ENCODE measurements around the gene PPP4R3A. TPM values are rescaled to one million over a fixed set of nuclear protein-coding genes. Genes with fewer than 3 reads are reported as not detected.
"Not testable (repeated sequence)": the region's sequence is repeated elsewhere in the genome, so short reads cannot be mapped to it uniquely, and the experiment has no call there.

The PPP4R3A gene
- 10 to 100 TPM; 92.4 to 96.4 TPM for total RNA-seq

- peaks cover 29% of the 10 kb centered on the region for H3K36me3 Mint-ChIP-seq
- intact Hi-C loops (cut with micrococcal nuclease) = loop anchor here (1.0 to 10.0 kb wide), 7 partner anchors 16 to 611 kb away; partner anchors contain the start of genes CPSF2, NDUFB1, TC2N and TRIP11
- H3K4me1 Mint-ChIP-seq (ENCODE audit: low read depth) = peaks cover 20% of the 10 kb centered on the region
- ChIA-PET CTCF (interaction anchor here (0.7 to 2.9 kb wide), 2 partner anchors 187 to 487 kb away, joined by 3 to 10 read pairs; no protein-coding TSS in a partner anchor), POLR2A (interaction anchor here (0.6 to 2.2 kb wide), 9 partner anchors 9 to 611 kb away, joined by 3 to 10 read pairs (median 4); partner anchors contain the start of genes CPSF2 and NDUFB1)
- H3K27ac Mint-ChIP-seq = peak within 1 kb of the TSS; percentile 95
- no peaks in the 10 kb centered on the region for H3K9me3 Mint-ChIP-seq
- peak; percentile 96 for DNase-seq
- H3K4me3 Mint-ChIP-seq = peak within 1 kb of the TSS; percentile 94
- no peaks in the 10 kb centered on the region for H3K27me3 Mint-ChIP-seq
These were observed at the start of gene PPP4R3A for GRCh38 chr14:91510171-91511042. PPP4R3A (minus strand) TSS chr14:91510310; CDS start chr14:91509647, 663 bp downstream.

DNA sequence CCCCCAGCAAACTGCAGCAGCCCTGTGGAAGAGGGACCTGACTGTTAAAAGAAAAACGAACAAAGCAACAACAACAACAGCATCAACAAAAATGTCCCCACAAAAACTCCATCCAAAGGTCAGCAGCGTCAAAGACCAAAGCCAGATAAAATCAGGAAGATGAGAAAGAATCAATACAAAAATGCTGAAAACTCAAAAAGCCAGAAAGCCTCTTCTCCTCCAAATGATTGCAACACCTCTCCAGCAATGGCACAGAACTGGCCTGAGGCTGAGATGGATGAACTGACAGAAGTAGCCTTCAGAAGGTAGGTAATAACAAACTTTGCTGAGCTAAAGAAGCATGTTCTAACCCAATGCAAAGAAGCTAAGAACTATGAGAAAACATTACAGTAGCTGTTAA, 45.4 kb upstream of the PPP4R3A start:
- intact Hi-C loops (cut with micrococcal nuclease) = no loop called here
- ChIA-PET CTCF (no interaction called here), POLR2A (no interaction called here)
- DNase-seq = no peak
- Mint-ChIP-seq H3K9me3 (peaks cover 6% of the 10 kb centered on the region), H3K4me1 (ENCODE audit: low read depth) (no peaks in the 10 kb centered on the region), H3K27me3 (no peaks in the 10 kb centered on the region), H3K27ac (no peak overlapping the region), H3K36me3 (no peaks in the 10 kb centered on the region), H3K4me3 (no peak overlapping the region)

DNA sequence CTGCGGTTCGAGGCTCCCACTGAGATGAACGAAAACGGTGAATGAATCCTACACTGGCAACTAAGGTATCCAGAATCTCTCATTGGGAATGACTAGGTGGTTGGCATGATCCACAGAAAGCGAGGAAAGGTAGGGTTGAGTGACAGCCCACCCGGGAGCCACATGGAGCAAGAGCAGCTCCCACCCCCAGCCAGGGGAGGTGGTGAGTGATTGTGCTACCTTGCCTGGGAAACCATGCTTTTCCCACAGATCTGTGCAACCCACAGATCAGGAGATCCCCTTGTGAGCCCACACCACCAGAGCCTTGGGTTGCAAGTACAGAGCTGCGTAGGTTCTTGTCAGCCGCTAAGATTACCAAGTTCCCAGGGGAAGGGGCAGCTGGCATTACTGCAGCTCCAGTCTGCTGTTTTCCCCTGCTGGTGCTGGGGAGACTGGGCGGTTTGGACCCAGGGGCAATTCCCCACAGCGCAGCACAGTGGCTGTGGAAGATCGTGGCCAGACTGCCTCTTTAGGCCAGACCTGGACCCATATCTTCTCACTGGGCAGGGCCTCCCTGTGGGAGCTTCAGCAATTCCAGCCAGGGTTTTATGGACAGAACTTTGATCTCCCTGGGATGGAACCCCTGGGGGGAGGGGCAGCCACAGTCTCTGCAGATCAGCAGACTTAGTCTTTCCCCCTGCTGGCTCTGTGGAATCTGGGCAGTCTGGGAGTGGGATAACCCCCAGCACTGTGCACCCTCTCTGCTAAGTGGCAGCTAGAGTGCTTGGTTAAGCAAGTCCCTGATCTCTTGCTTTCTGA, 44.6 kb upstream of the PPP4R3A start:
- no peaks in the 10 kb centered on the region for H3K27me3 Mint-ChIP-seq
- H3K36me3 Mint-ChIP-seq = no peaks in the 10 kb centered on the region
- no peaks in the 10 kb centered on the region for H3K4me1 Mint-ChIP-seq (ENCODE audit: low read depth)
- intact Hi-C loops (cut with micrococcal nuclease) = no loop called here
- ChIA-PET CTCF (no interaction called here), POLR2A (no interaction called here)
- no peak overlapping the region for H3K27ac Mint-ChIP-seq
- DNase-seq = no peak
- no peak overlapping the region for H3K4me3 Mint-ChIP-seq
- H3K9me3 Mint-ChIP-seq = peaks cover 6% of the 10 kb centered on the region

GRCh38 chr14:91548108-91548507, 38.0 kb upstream of the PPP4R3A start:
- CTCF ChIA-PET = no interaction called here
- no peaks in the 10 kb centered on the region for H3K27me3 Mint-ChIP-seq

DNA sequence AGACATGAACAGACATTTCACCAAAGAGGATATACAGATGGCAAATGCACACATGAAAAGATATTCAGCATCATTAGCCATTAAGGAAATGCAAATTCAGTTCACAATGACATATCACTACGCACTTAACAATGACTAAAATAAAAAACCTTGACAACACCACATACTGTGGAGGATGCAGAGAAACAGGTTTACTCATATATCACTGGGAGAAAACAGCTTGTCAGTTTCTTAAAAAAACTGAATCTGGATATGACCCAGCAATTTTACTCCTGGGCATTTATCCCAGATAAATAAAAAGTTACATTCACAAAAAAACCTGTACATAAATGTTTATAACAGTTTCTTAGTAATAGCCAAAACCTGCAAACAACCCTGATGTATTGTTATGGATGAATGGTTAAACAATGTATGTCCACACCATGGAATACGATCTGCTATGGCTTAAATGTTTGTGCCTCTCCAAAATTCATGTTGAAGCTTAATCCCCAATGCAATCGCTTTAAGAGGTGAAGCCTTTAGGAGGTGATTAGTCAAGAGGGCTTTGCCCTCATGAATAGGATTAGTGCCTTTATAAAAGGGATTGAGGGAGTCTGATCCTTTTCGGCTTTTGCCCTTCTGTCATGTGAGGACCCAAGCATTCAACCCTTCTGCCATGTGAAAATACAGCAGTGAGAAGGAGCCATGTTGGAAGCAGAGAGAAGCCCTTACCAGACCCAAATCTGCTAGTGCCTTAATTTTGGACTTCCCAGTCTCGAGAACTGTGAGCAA, 36.0 kb upstream of the PPP4R3A start:
- Mint-ChIP-seq H3K36me3 (peaks cover 1% of the 10 kb centered on the region), H3K27ac (no peak overlapping the region), H3K4me1 (ENCODE audit: low read depth) (no peaks in the 10 kb centered on the region), H3K4me3 (no peak overlapping the region), H3K9me3 (peaks cover 15% of the 10 kb centered on the region), H3K27me3 (no peaks in the 10 kb centered on the region)
- no peak for DNase-seq
- ChIA-PET CTCF (no interaction called here), POLR2A (no interaction called here)
- intact Hi-C loops (cut with micrococcal nuclease) = no loop called here

More at GRCh38 chr14:91548108-91548507, 38.0 kb upstream of the PPP4R3A start:
- H3K36me3 Mint-ChIP-seq = no peaks in the 10 kb centered on the region
- POLR2A ChIA-PET = no interaction called here
- no peaks in the 10 kb centered on the region for H3K4me1 Mint-ChIP-seq (ENCODE audit: low read depth)
- no peak overlapping the region for H3K27ac Mint-ChIP-seq
- H3K4me3 Mint-ChIP-seq = no peak overlapping the region
- H3K9me3 Mint-ChIP-seq = peaks cover 1% of the 10 kb centered on the region
- intact Hi-C loops (cut with micrococcal nuclease) = no loop called here
- DNase-seq = no peak

GRCh38 chr14:91545204-91545603, 35.1 kb upstream of the PPP4R3A start:
- Mint-ChIP-seq H3K36me3 (peaks cover 1% of the 10 kb centered on the region), H3K4me3 (no peak overlapping the region), H3K27me3 (peaks cover 2% of the 10 kb centered on the region), H3K9me3 (peaks cover 22% of the 10 kb centered on the region), H3K27ac (no peak overlapping the region), H3K4me1 (ENCODE audit: low read depth) (no peaks in the 10 kb centered on the region)
- intact Hi-C loops (cut with micrococcal nuclease) = no loop called here
- CTCF ChIA-PET = no interaction called here
- POLR2A ChIA-PET = no interaction called here
- no peak for DNase-seq

DNA sequence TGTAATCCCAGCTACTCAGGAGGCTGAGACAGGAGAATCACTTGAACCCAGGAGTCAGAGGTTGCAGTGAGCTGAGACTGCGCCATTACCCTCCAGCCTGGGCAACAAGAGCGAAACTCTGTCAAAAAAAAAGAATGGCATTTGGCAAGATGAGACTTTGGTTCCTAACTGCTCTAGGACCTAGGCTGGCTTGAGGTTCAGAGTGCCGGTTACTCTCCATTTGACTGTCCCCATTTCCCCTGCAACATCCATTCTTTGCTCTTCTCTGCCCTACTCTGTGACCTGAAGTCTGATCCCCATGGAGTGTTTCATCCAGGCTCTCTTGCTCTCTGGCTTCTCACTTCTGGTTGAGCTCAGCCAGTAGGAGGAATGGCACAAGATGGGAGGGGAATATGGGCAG, 26.2 kb upstream of the PPP4R3A start:
- no peak overlapping the region for H3K27ac Mint-ChIP-seq
- peaks cover 5% of the 10 kb centered on the region for H3K27me3 Mint-ChIP-seq
- ChIA-PET POLR2A (no interaction called here), CTCF (no interaction called here)
- intact Hi-C loops (cut with micrococcal nuclease) = no loop called here
- peaks cover 4% of the 10 kb centered on the region for H3K36me3 Mint-ChIP-seq
- no peak for DNase-seq
- H3K4me3 Mint-ChIP-seq = no peak overlapping the region
- no peaks in the 10 kb centered on the region for H3K4me1 Mint-ChIP-seq (ENCODE audit: low read depth)
- H3K9me3 Mint-ChIP-seq = peaks cover 9% of the 10 kb centered on the region

DNA sequence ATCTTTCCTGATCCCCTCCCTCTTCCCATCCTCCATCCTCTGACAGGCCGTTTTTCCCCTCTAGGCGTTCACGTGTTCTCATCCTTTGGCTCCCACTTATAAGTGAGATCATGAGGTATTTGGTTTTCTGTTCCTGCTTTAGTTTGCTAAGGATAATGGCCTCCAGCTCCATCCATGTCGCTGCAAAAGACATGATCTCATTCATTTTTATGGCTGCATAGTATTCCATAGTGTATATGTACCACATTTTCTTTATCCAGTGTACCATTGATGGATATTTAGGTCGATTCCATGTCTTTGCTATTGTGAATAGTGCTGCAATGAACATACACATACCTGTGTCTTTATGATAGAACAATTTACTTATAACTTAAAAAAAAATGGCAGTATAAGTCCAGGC, 23.9 kb upstream of the PPP4R3A start:
- POLR2A ChIA-PET; H3K9me3 Mint-ChIP-seq; H3K36me3 Mint-ChIP-seq; intact Hi-C loops (cut with micrococcal nuclease); H3K27me3 Mint-ChIP-seq; H3K4me3 Mint-ChIP-seq; H3K4me1 Mint-ChIP-seq (ENCODE audit: low read depth); H3K27ac Mint-ChIP-seq; DNase-seq: not testable (repeated sequence)
- CTCF ChIA-PET = interaction anchor here (0.6 kb wide), 1 partner anchor 371 kb away, joined by 3 read pairs; no protein-coding TSS in a partner anchor

GRCh38 chr14:91533623-91534022, 23.5 kb upstream of the PPP4R3A start:
- no peak overlapping the region for H3K27ac Mint-ChIP-seq
- H3K36me3 Mint-ChIP-seq = peaks cover 2% of the 10 kb centered on the region
- no peaks in the 10 kb centered on the region for H3K9me3 Mint-ChIP-seq
- ChIA-PET CTCF (interaction anchor here (0.6 kb wide), 1 partner anchor 372 kb away, joined by 3 read pairs; no protein-coding TSS in a partner anchor), POLR2A (no interaction called here)
- H3K4me1 Mint-ChIP-seq (ENCODE audit: low read depth) = no peaks in the 10 kb centered on the region
- no peak for DNase-seq
- H3K4me3 Mint-ChIP-seq = no peak overlapping the region
- intact Hi-C loops (cut with micrococcal nuclease) = no loop called here
- H3K27me3 Mint-ChIP-seq = peaks cover 3% of the 10 kb centered on the region

DNA sequence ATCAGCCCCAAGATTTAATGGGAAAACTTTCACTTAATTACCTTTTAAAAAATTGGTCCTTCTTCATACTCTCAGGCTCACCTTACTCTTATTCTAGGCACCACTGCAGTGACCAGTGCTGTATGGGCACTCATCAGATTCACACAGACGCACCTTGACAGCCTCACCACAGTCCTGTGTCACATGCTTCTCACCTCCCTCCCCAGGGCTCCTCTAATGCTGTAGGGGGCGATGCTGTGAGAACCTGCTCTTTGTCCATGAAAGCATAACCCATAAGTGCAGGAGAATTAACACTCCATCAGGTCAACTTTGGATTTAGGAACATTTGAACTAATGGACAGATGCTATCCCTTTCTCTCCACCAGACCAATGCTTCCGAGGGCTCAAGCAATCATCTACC, 13.9 kb upstream of the PPP4R3A start:
- no peaks in the 10 kb centered on the region for H3K36me3 Mint-ChIP-seq
- H3K27ac Mint-ChIP-seq = no peak overlapping the region
- no peaks in the 10 kb centered on the region for H3K4me1 Mint-ChIP-seq (ENCODE audit: low read depth)
- H3K4me3 Mint-ChIP-seq = no peak overlapping the region
- no peak for DNase-seq
- CTCF ChIA-PET = no interaction called here
- POLR2A ChIA-PET = no interaction called here
- H3K27me3 Mint-ChIP-seq = no peaks in the 10 kb centered on the region
- intact Hi-C loops (cut with micrococcal nuclease) = no loop called here
- H3K9me3 Mint-ChIP-seq = peaks cover 4% of the 10 kb centered on the region

DNA sequence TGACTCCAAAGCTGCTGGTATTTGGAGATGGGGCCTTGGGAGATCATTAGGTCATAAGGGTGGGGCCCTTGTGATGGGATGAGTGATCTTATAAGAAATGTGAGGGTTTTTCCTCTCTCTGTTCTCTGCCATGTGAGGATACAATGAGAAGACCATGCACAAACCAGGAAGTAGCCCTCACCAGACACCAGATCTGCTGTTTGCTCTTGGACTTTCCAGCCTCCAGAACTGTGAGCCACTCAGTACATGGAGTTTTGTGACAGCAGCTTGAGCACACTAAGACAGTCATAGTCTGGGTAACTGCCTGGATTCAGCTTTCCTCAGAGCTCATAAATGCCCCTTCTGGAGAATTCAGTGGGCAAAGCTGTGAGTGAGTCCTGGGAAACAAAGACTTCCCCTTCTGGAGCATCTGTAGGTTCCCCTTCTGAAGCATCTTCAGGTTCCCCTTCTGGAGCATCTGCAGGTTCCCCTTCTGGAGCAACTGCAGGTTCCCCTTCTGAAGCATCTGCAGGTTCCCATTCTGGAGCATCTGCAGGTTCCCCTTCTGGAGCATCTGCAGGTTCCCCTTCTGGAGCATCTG, 11.0 kb upstream of the PPP4R3A start:
- ChIA-PET CTCF (interaction anchor here (0.5 kb wide), 1 partner anchor 34 kb away, joined by 3 read pairs; no protein-coding TSS in a partner anchor), POLR2A (no interaction called here)
- H3K36me3 Mint-ChIP-seq = no peaks in the 10 kb centered on the region
- H3K4me3 Mint-ChIP-seq = no peak overlapping the region
- peaks cover 4% of the 10 kb centered on the region for H3K9me3 Mint-ChIP-seq
- intact Hi-C loops (cut with micrococcal nuclease) = no loop called here
- H3K27me3 Mint-ChIP-seq = no peaks in the 10 kb centered on the region
- DNase-seq = no peak
- no peak overlapping the region for H3K27ac Mint-ChIP-seq
- H3K4me1 Mint-ChIP-seq (ENCODE audit: low read depth) = no peaks in the 10 kb centered on the region

Data from activated CD4-positive, alpha-beta memory T cell treated with anti-CD3 and anti-CD28 coated beads for 36 hours (primary cell).